ENCODE results near the gene EHD1. TPM values are rescaled to one million over a fixed set of nuclear protein-coding genes. Genes with fewer than 3 reads are reported as not detected.
"Not testable (repeated sequence)": the region's sequence is repeated elsewhere in the genome, so short reads cannot be mapped to it uniquely, and the experiment has no call there.

EHD1 gene
- total RNA-seq, 2 donors from 2014 or later = 18.7 to 45.2 TPM

DNA sequence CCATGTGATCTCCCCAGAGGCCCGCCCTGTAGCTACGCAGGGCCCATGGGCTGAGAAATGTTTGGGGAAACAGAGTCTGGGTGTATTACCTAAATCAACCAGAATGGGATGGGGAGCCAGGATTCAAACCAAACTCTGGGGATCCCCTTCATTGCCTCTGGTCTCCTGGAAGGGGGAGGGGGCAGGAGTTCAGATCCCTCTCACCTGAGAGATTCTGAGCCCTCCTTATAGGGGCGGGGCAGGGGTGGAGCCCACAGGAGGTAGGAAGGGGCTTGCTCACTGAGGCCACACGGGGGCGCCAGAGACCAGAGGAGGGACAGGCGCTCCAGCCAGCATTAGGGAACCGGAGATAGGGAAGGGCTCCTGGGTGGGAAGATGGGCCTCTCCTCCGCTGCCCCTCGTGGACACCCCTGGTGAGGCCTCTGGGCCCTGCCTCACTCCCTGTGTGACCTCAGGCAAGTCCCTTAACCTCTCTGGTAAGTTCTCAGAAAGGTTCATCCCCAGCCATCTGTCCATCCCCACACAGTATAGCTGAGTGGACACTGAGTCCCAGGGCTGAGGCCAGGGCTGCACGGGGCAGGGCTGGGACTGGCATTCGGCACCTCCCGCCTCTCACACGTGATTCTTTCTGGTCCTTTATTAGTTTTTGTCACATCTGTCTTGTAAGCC, 31.3 kb downstream of the EHD1 start:
- 22 to 23% methylated on average over 9 to 13 of the region's 13 CpGs for WGBS, 2 donors
- Histone ChIP-seq H3K4me3 (no peak overlapping the region), H3K36me3 (replicated peaks in 1 of 2; ENCODE audit: insufficient read depth in 1 of 2, low read depth in 2 of 2) (no peaks in the 10 kb centered on the region), H3K9me3 (no peaks in the 10 kb centered on the region), H3K4me1 (peaks cover 46% of the 10 kb centered on the region), H3K27ac (peak overlapping the region in 1 of 4 donors; percentile 58), H3K27me3 (no peaks in the 10 kb centered on the region)
- intact Hi-C loops (cut with DNase I) = loop anchor here (5.0 kb wide), 1 partner anchor 50 kb away; no protein-coding TSS in a partner anchor
- TF ChIP-seq, protein P1, sequence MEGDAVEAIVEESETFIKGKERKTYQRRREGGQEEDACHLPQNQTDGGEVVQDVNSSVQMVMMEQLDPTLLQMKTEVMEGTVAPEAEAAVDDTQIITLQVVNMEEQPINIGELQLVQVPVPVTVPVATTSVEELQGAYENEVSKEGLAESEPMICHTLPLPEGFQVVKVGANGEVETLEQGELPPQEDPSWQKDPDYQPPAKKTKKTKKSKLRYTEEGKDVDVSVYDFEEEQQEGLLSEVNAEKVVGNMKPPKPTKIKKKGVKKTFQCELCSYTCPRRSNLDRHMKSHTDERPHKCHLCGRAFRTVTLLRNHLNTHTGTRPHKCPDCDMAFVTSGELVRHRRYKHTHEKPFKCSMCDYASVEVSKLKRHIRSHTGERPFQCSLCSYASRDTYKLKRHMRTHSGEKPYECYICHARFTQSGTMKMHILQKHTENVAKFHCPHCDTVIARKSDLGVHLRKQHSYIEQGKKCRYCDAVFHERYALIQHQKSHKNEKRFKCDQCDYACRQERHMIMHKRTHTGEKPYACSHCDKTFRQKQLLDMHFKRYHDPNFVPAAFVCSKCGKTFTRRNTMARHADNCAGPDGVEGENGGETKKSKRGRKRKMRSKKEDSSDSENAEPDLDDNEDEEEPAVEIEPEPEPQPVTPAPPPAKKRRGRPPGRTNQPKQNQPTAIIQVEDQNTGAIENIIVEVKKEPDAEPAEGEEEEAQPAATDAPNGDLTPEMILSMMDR (IDR thresholded peaks at IDR 0.05) = peak; percentile 95 to 99 (median 98)
- no peak for TF ChIP-seq POLR2A (IDR thresholded peaks at IDR 0.05)
- DNase-seq (peak; percentile 92 to 94 (median 93)), ATAC-seq (peak; percentile 58)

DNA sequence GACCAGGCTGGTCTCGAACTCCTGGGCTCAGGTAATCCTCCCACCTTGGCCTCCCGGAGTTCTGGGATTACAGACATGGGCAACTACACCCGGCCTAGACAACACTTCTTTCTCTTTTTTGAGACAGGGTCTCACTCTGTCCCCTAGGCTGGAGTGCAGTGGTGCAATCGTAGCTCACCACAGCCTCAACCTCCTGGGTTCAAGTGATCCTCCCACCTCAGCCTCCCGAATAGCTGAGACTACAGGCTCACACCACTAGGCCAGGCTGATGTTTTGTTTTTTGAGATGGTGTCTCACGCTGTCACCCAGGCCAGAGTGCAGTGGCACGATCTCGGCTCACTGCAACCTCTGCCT, 32.7 kb downstream of the EHD1 start:
- not testable (repeated sequence) for H3K4me3 ChIP-seq; H3K36me3 ChIP-seq (replicated peaks in 1 of 2; ENCODE audit: insufficient read depth in 1 of 2, low read depth in 2 of 2); H3K9me3 ChIP-seq; H3K27me3 ChIP-seq; DNase-seq; ATAC-seq
- 83% methylated on average over 8 of the region's 8 CpGs for WGBS, 2 donors
- intact Hi-C loops (cut with DNase I) = loop anchor here (5.0 kb wide), 1 partner anchor 52 kb away; no protein-coding TSS in a partner anchor
- Histone ChIP-seq H3K27ac (peak overlapping the region in 1 of 4 donors; percentile 86), H3K4me1 (peaks cover 52% of the 10 kb centered on the region)

DNA sequence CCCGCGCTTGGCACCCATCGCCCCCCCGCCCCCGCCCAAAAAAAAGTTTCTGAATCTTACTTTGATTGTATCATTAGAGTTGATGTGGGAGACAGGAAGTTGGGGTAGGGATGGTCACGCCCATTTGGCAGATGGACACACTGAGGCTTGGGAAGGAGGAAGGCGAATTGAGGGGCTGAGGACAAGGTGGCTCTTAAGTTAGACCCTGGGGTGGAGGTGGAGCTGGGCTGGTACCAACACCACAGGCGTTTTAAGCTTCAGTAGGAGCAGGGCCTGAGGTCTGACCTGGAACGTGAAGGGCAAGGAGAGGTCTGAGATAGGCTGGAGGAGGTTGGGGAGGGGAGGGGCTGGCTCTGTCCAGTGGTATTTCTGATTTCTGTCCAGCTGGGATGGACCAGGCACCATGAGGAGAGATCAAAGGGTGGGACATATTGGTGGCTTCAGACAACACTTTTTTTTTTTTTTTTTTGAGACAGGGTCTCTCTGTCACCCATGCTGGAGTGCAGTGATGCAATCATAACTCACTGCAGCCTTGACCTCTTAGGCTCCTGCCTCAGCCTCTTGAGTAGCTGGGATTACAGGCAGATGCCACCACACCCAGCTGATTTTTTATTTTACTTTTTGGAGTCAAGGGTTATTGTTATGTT, 33.2 kb downstream of the EHD1 start:
- DNase-seq (no peak), ATAC-seq (no peak)
- 11% methylated on average over 9 of the region's 9 CpGs for WGBS, 2 donors

GRCh38 chr11:64844330-64845128, 33.9 kb downstream of the EHD1 start, which contains the start of gene CDC42BPG:
TSS of gene CDC42BPG (minus strand) at chr11:64844653. CDS start at chr11:64844569, 84 bp downstream.
- no peaks in the 10 kb centered on the region for H3K27me3 ChIP-seq
- intact Hi-C loops (cut with DNase I) = loop anchor here (5.0 kb wide), 1 partner anchor 53 kb away; no protein-coding TSS in a partner anchor
- no peaks in the 10 kb centered on the region for H3K9me3 ChIP-seq
- peak; percentile 83 for ATAC-seq
- peak within 1 kb of the TSS; percentile 63 to 93 (median 87) for H3K27ac ChIP-seq
- 0 to 2% methylated on average over 10 to 60 of the region's 96 CpGs for WGBS, 2 donors
- peaks cover 52% of the 10 kb centered on the region for H3K4me1 ChIP-seq
- peak; percentile 50 to 88 (median 51) for TF ChIP-seq POLR2A (IDR thresholded peaks at IDR 0.05)
- TF ChIP-seq, protein P1 (IDR thresholded peaks at IDR 0.05) = peak; percentile 42 to 77 (median 60)
- H3K36me3 ChIP-seq (replicated peaks in 1 of 2; ENCODE audit: insufficient read depth in 1 of 2, low read depth in 2 of 2) = peaks cover 0 to 2% of the 10 kb centered on the region in 2 donors
- peak within 1 kb of the TSS; percentile 38 to 65 for H3K4me3 ChIP-seq
- DNase-seq = peak; percentile 92 to 96 (median 93)

More for the DNA sequence above, 33.2 kb downstream of the EHD1 start:
- TF ChIP-seq, protein P1 (IDR thresholded peaks at IDR 0.05) = no peak
- TF ChIP-seq POLR2A (IDR thresholded peaks at IDR 0.05) = no peak
- no peaks in the 10 kb centered on the region for H3K27me3 ChIP-seq
- H3K9me3 ChIP-seq = no peaks in the 10 kb centered on the region
- intact Hi-C loops (cut with DNase I) = loop anchor here (5.0 kb wide), 1 partner anchor 52 kb away; no protein-coding TSS in a partner anchor
- H3K36me3 ChIP-seq (replicated peaks in 1 of 2; ENCODE audit: insufficient read depth in 1 of 2, low read depth in 2 of 2) = no peaks in the 10 kb centered on the region
- H3K27ac ChIP-seq = peak overlapping the region; percentile 63 to 93 (median 87)
- peak overlapping the region; percentile 38 to 65 for H3K4me3 ChIP-seq
- peaks cover 52% of the 10 kb centered on the region for H3K4me1 ChIP-seq

Measured in body of pancreas (tissue), 4 donors.